IPS DF 6.9 (cell line): Measurements from ENCODE around the gene CSTF2T.
"Not testable (repeated sequence)": the region's sequence is repeated elsewhere in the genome, so short reads cannot be mapped to it uniquely, and the experiment has no call there.

Source experiments
- DNase-seq: peaks from one replicate; pipeline ENCODE4 v3.0.0-alpha.2; 2013; ENCODE audit warnings: low read depth, low spot score
- H3K27ac ChIP-seq: one replicate; pipeline ENCODE4 v1.5.1; 2013; ENCODE audit warnings: low read length, control low read depth
- H3K27me3 ChIP-seq: 2 replicates; pipeline ENCODE4 v1.6.1; 2013; ENCODE audit warnings: mild to moderate bottlenecking, low read length; ENCODE audit not compliant: control insufficient read depth, insufficient read depth
- H3K36me3 ChIP-seq: 2 replicates; pipeline ENCODE4 v1.6.1; 2013; ENCODE audit warnings: low read length; ENCODE audit not compliant: control insufficient read depth, insufficient read depth
- H3K4me1 ChIP-seq: 2 replicates; pipeline ENCODE4 v1.6.1; 2013; ENCODE audit warnings: low read length; ENCODE audit not compliant: control insufficient read depth, insufficient read depth
- H3K4me3 ChIP-seq: 2 replicates; pipeline ENCODE4 v1.5.1; 2013; ENCODE audit warnings: mild to moderate bottlenecking, low read length
- H3K9me3 ChIP-seq: 2 replicates; pipeline ENCODE4 v1.6.1; 2013; ENCODE audit warnings: low read length, inconsistent platforms; ENCODE audit not compliant: control insufficient read depth, insufficient read depth
- WGBS: extraction: QIAGEN DNeasy Blood & Tissue Kit; methylation state at CpG from one replicate; pipeline ENCODE4 v1.1.7; 2013; ENCODE audit warnings: mixed read lengths, missing lambda C conversion rate; ENCODE audit not compliant: insufficient read length, insufficient coverage; 5-methylcytosine and 5-hydroxymethylcytosine counted together

The CSTF2T gene

DNA sequence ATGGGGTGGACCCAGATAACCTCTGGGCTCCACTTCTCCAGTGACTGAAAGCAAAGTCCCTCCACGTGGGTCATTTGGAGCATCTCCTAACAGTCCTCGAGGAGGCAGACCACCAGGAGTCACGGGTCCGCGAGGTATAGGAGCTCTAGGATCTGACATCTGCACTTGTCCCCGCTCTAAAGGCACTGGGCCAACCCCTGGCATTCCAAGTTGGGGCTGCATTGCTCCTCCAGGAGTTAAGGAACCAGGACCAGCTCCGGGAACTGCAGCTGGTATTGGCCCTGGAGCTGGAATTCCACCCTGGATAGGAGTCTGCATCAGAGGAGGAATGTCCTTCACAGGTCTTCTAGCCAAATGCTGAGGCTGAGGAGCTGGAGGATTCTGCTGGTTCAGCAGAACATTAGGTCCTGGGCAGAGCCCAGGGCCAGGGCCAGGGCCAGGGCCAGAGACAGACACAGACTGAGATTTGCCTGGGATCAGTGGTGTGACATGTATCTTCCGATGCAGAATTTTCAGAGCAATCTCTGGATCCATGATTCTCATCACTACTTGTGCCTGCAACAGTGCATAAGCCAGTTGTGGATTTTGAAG is 827 bp downstream of the CSTF2T start:
- Histone ChIP-seq H3K27ac (no peak overlapping the region), H3K4me3 (peak overlapping the region; percentile 71; the same call in 1 of the 2 replicates), H3K9me3 (no peaks in the 10 kb centered on the region), H3K27me3 (no peaks in the 10 kb centered on the region), H3K4me1 (0 out of 2 replicates have a peak, but pooled peaks cover 2% of the 10 kb centered on the region), H3K36me3 (0 out of 2 replicates have a peak, but pooled peaks cover 2% of the 10 kb centered on the region)
- DNase-seq, result no peak
- no CpG with 5 or more reads among the region's 8 CpGs for WGBS

DNA sequence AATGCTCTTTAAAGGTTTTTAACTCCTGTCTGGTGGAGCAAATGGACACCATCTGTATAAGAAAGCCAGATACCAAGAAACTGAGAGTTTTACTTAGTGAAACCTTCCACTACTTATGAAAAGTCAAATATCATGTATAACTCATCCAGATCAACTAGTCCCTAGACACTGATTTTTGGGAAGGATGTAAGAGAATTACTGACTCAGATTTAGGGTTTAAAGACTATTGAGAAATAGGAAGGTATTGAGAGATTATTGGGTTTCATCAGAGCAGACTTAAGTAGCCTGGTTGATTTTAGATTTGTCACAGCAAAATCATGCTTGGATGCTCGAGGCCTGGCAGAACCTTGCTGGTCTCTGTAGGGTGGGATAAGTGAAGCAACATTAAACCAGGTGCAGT is 3.1 kb downstream of the CSTF2T start:
- H3K4me1 ChIP-seq, result 0 out of 2 replicates have a peak, but pooled peaks cover 2% of the 10 kb centered on the region
- H3K27me3 ChIP-seq, result no peaks in the 10 kb centered on the region
- no peak for DNase-seq
- no peak overlapping the region for H3K4me3 ChIP-seq
- no peak overlapping the region for H3K27ac ChIP-seq
- H3K36me3 ChIP-seq, result 0 out of 2 replicates have a peak, but pooled peaks cover 2% of the 10 kb centered on the region
- H3K9me3 ChIP-seq, result no peaks in the 10 kb centered on the region
- WGBS, result no CpG with 5 or more reads among the region's 1 CpG

DNA sequence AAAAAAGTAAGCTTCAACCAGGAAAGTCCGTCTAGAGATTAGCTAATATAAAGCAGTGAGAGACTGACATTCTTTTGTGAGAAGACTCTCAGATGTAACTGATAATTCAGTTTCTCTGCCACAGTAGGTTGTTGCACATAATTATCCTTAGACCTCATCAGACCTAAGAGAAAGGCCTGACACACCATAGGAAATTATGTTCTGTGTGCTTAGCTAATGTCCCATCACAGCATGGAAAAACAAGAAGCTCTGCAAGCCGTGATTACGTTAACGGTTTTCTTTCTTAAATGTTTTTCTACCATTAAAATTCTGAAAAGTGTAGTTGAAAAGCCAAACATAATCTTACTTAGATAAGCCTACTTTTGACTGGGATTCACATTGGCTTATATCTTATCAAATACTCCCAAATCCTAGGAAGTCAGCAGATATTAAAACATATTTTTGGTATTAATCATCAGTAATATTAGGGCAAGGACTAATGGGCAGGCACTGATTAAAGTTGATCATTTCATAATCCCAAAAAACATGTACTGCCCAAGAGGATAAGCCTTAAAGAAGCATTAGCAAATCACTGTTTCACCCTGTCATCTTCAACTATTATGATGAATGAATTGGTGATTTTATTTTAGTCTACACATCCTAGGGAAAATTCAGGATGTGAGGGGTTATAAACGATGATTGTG is 5.2 kb downstream of the CSTF2T start:
- WGBS, result no CpG with 5 or more reads among the region's 5 CpGs
- 0 out of 2 replicates have a peak, but pooled peaks cover 2% of the 10 kb centered on the region for H3K36me3 ChIP-seq

DNA sequence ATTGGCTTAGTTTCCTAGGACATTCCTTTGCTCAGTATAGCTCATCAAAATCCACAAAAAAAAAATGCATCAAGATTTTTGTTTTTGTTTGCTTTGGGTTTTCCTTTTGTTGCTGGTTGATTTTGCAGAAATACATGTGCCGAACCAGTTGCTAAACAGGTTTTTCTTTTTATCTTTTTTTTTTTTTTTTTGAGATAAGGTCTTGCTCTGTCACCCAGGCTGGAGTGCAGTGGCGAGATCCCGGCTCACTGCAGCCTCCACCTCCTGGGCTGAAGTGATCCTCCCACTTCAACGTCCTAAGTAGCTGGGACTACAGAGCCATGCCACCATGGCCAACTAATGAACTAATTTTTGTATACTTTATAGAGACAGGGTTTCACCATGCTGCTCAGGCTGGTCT is 8.3 kb downstream of the CSTF2T start:
- no peak for DNase-seq
- Histone ChIP-seq H3K36me3 (no peaks in the 10 kb centered on the region), H3K27me3 (no peaks in the 10 kb centered on the region), H3K4me1 (no peaks in the 10 kb centered on the region), H3K9me3 (no peaks in the 10 kb centered on the region), H3K27ac (no peak overlapping the region), H3K4me3 (no peak overlapping the region)
- WGBS, result no CpG with 5 or more reads among the region's 4 CpGs

More for the DNA sequence above, 5.2 kb downstream of the CSTF2T start:
- H3K27me3 ChIP-seq, result no peaks in the 10 kb centered on the region
- 0 out of 2 replicates have a peak, but pooled peaks cover 2% of the 10 kb centered on the region for H3K4me1 ChIP-seq
- H3K4me3 ChIP-seq, result no peak overlapping the region
- DNase-seq, result no peak
- no peaks in the 10 kb centered on the region for H3K9me3 ChIP-seq
- no peak overlapping the region for H3K27ac ChIP-seq

DNA sequence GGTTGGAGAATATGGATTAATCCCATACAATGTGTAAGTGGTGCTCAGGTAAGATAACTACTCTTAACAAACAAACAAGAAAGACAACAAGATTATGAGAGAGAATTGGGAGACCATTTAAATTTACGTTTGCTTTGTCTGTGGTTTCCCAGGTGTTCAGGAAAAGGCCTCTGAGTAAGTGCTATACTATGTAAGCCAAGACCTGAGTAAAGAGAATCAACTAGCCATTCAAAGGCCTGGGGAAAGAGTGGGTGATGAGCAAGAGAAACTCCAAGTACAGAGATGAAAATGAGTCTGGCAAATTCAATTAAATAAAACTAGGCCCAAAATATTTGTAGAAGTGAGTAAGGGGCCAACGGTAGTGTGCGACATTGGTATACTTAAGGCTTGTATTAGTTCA is 9.9 kb downstream of the CSTF2T start:
- WGBS, result no CpG with 5 or more reads among the region's 3 CpGs
- Histone ChIP-seq H3K4me3 (no peak overlapping the region), H3K4me1 (no peaks in the 10 kb centered on the region), H3K27ac (no peak overlapping the region), H3K36me3 (no peaks in the 10 kb centered on the region), H3K9me3 (no peaks in the 10 kb centered on the region), H3K27me3 (no peaks in the 10 kb centered on the region)
- no peak for DNase-seq

GRCh38 chr10:51688826-51689225 is 10.6 kb downstream of the CSTF2T start:
- H3K27me3 ChIP-seq, H3K9me3 ChIP-seq, H3K4me3 ChIP-seq, H3K4me1 ChIP-seq, H3K36me3 ChIP-seq, H3K27ac ChIP-seq, DNase-seq: not testable (repeated sequence)
- WGBS, result no CpG with 5 or more reads among the region's 2 CpGs

- Histone ChIP-seq H3K27me3 (no peaks in the 10 kb centered on the region), H3K4me1 (no peaks in the 10 kb centered on the region), H3K36me3 (no peaks in the 10 kb centered on the region), H3K27ac (no peak overlapping the region), H3K9me3 (no peaks in the 10 kb centered on the region), H3K4me3 (no peak overlapping the region)
- DNase-seq, result no peak
- 100% methylated on average over 1 of the region's 1 CpG for WGBS
These were observed 12.1 kb downstream of the CSTF2T start for GRCh38 chr10:51687296-51687695.

GRCh38 chr10:51685768-51686167 is 13.6 kb downstream of the CSTF2T start:
- WGBS, result no CpG with 5 or more reads among the region's 2 CpGs
- Histone ChIP-seq H3K36me3 (no peaks in the 10 kb centered on the region), H3K27me3 (no peaks in the 10 kb centered on the region), H3K27ac (no peak overlapping the region), H3K4me1 (no peaks in the 10 kb centered on the region), H3K4me3 (no peak overlapping the region), H3K9me3 (no peaks in the 10 kb centered on the region)
- DNase-seq, result no peak

- no peak overlapping the region for H3K27ac ChIP-seq
- H3K4me3 ChIP-seq, result no peak overlapping the region
- no peak for DNase-seq
- WGBS, result no CpG with 5 or more reads among the region's 4 CpGs
- no peaks in the 10 kb centered on the region for H3K4me1 ChIP-seq
- no peaks in the 10 kb centered on the region for H3K9me3 ChIP-seq
- no peaks in the 10 kb centered on the region for H3K36me3 ChIP-seq
- H3K27me3 ChIP-seq, result no peaks in the 10 kb centered on the region
These were observed 16.2 kb downstream of the CSTF2T start for GRCh38 chr10:51683031-51683691.

DNA sequence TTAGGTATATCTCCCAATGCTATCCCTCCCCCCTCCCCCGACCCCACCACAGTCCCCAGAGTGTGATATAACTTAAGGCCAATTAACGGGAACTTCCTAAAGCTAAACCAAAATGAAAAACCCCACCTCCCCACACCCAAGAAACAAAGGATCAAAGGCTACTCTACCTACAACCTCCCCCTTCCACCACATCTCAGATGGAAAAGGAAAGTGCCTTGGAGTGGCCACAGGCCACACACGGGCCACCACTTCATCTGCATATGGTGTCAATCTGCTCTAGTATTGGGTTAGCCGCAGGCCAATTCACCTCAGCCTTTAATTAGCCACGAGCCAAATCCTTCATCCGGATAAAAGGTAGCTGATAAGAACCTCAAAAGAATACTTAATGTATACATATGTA is 19.6 kb downstream of the CSTF2T start:
- H3K4me3 ChIP-seq, result no peak overlapping the region
- no peaks in the 10 kb centered on the region for H3K36me3 ChIP-seq
- H3K9me3 ChIP-seq, result no peaks in the 10 kb centered on the region
- DNase-seq, result no peak
- no peaks in the 10 kb centered on the region for H3K4me1 ChIP-seq
- no CpG with 5 or more reads among the region's 6 CpGs for WGBS
- no peaks in the 10 kb centered on the region for H3K27me3 ChIP-seq
- no peak overlapping the region for H3K27ac ChIP-seq
